ENCODE results near the gene HTN3.
"Not testable (repeated sequence)": the region's sequence is repeated elsewhere in the genome, so short reads cannot be mapped to it uniquely, and the experiment has no call there.

The HTN3 gene

DNA sequence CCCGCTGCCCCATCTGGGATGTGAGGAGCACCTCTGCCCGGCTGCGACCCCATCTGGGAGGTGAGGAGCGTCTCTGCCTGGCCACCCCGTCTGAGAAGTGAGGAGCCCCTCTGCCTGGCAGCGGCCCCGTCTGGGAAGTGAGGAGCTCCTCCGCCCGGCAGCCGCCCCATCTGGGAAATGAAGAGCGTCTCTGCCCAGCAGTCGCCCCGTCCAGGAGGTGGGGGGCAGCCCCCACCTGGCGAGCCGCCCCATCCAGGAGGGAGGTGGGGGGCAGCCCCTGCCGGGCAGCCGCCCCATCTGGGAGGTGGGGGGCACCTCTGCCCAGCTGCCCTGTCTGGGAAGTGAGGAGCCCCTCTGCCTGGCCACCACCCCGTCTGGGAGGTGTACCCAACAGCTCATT is 9.3 kb downstream of the HTN3 start:
- H3K9ac ChIP-seq (ENCODE audit: low read length); H3K27me3 ChIP-seq (ENCODE audit: control insufficient read depth, insufficient read depth, low read length); H3K4me3 ChIP-seq (ENCODE audit: low read length); H3K36me3 ChIP-seq (ENCODE audit: control insufficient read depth, insufficient read depth, low read length); H3K27ac ChIP-seq (ENCODE audit: low read depth, low read length); H3K4me1 ChIP-seq (ENCODE audit: control insufficient read depth, insufficient read depth, low read length): not testable (repeated sequence)

DNA sequence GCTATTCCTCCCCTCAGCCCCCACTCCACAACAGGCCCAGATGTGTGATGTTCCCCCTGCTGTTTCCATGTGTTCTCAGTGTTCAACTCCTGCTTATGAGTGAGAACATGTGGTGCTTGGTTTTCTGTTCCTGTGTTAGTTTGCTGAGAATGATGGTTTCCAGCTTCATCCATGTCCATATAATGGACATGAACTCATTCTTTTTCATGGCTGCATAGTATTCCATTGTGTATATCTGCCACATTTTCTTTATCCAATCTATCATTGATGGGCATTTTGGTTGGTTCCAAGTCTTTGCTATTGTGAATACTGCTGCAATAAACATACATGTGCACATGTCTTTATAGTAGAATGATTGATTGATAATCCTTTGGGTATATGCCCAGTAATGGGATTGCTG is 11.7 kb downstream of the HTN3 start:
- H3K27ac ChIP-seq (ENCODE audit: low read depth, low read length); H3K36me3 ChIP-seq (ENCODE audit: control insufficient read depth, insufficient read depth, low read length); H3K9ac ChIP-seq (ENCODE audit: low read length); H3K4me1 ChIP-seq (ENCODE audit: control insufficient read depth, insufficient read depth, low read length); H3K4me3 ChIP-seq (ENCODE audit: low read length); H3K27me3 ChIP-seq (ENCODE audit: control insufficient read depth, insufficient read depth, low read length): not testable (repeated sequence)

DNA sequence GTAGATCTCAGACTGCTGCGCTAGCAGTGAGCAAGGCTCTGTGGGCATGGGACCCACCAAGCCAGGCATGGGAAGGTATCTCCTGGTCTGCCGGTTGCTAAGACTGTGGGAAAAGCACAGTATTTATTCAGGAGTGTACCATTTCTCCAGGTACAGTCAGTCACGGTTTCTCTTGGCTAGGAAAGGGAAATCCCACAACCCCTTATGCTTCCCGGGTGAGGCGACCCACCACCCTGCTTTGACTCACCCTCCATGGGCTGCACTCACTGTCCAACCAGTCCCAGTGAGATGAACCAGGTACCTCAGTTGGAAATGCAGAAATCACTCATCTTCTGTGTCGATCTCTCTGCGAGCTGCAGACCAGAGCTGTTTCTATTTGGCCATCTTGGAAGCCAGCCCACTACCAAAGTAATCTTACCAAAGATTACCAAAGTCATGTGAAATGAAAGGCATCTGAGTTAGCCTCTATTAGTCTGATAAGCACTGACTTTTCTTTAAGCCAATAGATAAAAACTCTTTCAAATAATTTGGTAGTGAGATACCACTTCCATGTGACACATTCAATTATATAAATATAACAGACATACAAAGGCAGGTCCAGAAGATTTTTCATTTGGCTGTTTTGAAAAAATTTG is 13.5 kb downstream of the HTN3 start:
- Histone ChIP-seq H3K4me1 (ENCODE audit: control insufficient read depth, insufficient read depth, low read length) (no peaks in the 10 kb centered on the region), H3K4me3 (ENCODE audit: low read length) (no peak overlapping the region), H3K9ac (ENCODE audit: low read length) (no peak overlapping the region), H3K36me3 (ENCODE audit: control insufficient read depth, insufficient read depth, low read length) (no peaks in the 10 kb centered on the region), H3K27me3 (ENCODE audit: control insufficient read depth, insufficient read depth, low read length) (no peaks in the 10 kb centered on the region), H3K27ac (ENCODE audit: low read depth, low read length) (no peak overlapping the region)

DNA sequence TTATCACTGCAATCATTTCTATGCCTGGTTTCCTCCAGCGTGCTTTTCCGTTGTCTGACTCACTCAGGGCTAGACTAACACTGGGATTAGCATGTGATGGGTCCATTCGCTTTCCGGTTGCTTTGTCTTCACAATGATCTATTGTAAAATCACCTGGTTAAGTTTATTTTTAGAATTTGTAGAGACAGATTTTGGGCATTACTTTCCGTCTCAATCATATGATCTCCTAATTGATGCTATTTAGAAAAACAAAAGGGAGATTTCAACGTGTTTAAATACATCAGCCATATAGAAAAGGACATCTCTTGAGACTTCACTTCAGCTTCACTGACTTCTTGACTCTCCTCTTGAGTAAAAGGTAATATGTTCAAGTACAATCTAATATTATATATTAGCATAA is 21.9 kb downstream of the HTN3 start, which contains the start of gene HTN1:
Gene HTN1 (plus strand): TSS at position 301 of the 400 bp plus-strand sequence. CDS start 2,639 bp downstream, outside the sequence.
- H3K4me3 ChIP-seq (ENCODE audit: low read length); H3K4me1 ChIP-seq (ENCODE audit: control insufficient read depth, insufficient read depth, low read length); H3K27me3 ChIP-seq (ENCODE audit: control insufficient read depth, insufficient read depth, low read length); H3K9ac ChIP-seq (ENCODE audit: low read length); H3K36me3 ChIP-seq (ENCODE audit: control insufficient read depth, insufficient read depth, low read length); H3K27ac ChIP-seq (ENCODE audit: low read depth, low read length): not testable (repeated sequence)

DNA sequence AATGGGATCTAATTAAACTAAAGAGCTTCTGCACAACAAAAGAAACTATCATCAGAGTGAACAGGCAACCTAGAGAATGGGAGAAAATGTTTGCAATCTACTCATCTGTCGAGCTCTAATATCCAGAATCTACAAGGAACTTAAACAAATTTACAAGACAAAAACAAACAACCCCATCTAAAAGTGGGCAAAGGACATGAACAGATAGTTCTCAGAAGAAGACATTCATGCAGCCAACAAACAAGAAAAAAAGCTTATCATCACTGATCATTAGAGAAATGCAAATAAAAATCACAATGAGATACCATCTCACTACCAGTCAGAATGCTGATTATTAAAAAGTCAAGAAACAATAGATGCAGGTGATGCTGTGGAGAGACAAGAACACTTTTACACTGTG is 28.3 kb downstream of the HTN3 start:
- not testable (repeated sequence) for H3K27me3 ChIP-seq (ENCODE audit: control insufficient read depth, insufficient read depth, low read length); H3K4me3 ChIP-seq (ENCODE audit: low read length); H3K4me1 ChIP-seq (ENCODE audit: control insufficient read depth, insufficient read depth, low read length); H3K9ac ChIP-seq (ENCODE audit: low read length); H3K36me3 ChIP-seq (ENCODE audit: control insufficient read depth, insufficient read depth, low read length); H3K27ac ChIP-seq (ENCODE audit: low read depth, low read length)

DNA sequence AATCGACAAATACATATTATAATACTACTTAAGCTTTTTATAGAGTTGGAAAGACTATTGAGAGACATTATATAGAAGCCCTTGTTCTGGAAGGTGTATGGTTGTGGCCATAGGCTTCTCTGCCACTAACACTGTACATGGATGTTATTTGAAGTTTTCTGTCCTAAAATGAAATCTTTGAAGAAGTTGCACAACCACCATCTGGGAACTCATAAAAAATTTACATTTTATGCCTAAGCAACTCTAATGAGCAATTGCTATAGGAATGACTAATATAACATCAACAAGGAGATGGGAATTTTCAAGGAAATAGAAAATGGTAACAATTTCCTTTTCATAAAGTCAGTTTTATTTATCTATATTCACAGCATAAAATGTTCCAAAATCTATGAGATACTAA is 29.4 kb downstream of the HTN3 start:
- no peaks in the 10 kb centered on the region for H3K27me3 ChIP-seq (ENCODE audit: control insufficient read depth, insufficient read depth, low read length)
- no peak overlapping the region for H3K4me3 ChIP-seq (ENCODE audit: low read length)
- no peak overlapping the region for H3K9ac ChIP-seq (ENCODE audit: low read length)
- no peaks in the 10 kb centered on the region for H3K4me1 ChIP-seq (ENCODE audit: control insufficient read depth, insufficient read depth, low read length)
- no peaks in the 10 kb centered on the region for H3K36me3 ChIP-seq (ENCODE audit: control insufficient read depth, insufficient read depth, low read length)
- no peak overlapping the region for H3K27ac ChIP-seq (ENCODE audit: low read depth, low read length)

DNA sequence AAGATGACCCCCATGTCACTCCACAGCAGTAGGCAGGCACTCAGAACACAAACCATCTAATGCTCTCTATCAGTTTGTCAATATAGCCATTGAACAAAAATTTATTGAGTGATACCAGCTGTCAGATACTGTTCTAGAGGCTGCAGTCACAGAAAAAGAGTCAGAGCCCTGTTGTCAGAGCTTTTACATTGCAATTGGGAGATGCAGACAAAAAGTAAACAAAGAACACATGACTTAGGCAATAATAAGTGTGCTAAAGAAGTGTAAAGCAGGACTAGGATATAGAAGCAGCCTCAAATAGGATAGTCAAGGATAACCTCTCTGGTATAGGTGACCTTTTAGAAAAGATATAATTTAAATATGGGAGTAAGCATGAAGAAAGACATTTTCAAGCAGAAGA is 30.9 kb downstream of the HTN3 start:
- H3K9ac ChIP-seq (ENCODE audit: low read length), result no peak overlapping the region
- H3K4me3 ChIP-seq (ENCODE audit: low read length), result no peak overlapping the region
- no peaks in the 10 kb centered on the region for H3K27me3 ChIP-seq (ENCODE audit: control insufficient read depth, insufficient read depth, low read length)
- no peaks in the 10 kb centered on the region for H3K36me3 ChIP-seq (ENCODE audit: control insufficient read depth, insufficient read depth, low read length)
- H3K4me1 ChIP-seq (ENCODE audit: control insufficient read depth, insufficient read depth, low read length), result no peaks in the 10 kb centered on the region
- H3K27ac ChIP-seq (ENCODE audit: low read depth, low read length), result no peak overlapping the region

DNA sequence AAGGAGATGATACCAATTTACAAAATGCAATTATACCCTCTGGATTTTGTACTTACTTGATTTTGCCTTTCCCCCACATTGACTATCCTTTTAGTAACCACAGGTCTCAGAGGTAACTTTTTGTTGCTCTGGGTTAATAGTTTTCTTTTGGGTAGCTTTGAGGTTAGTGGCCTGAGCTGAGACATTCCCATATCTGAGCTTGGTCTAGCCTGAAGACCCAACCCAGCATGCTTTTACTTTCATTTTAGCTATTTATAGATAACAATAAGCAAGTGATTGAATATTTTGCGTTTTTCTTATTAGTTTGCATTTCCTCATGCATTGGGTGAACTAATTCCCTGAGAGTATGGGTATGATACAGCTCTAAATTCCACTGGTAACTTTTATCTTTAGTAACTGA is 33.7 kb downstream of the HTN3 start:
- no peaks in the 10 kb centered on the region for H3K36me3 ChIP-seq (ENCODE audit: control insufficient read depth, insufficient read depth, low read length)
- no peaks in the 10 kb centered on the region for H3K27me3 ChIP-seq (ENCODE audit: control insufficient read depth, insufficient read depth, low read length)
- H3K9ac ChIP-seq (ENCODE audit: low read length), result no peak overlapping the region
- H3K27ac ChIP-seq (ENCODE audit: low read depth, low read length), result no peak overlapping the region
- H3K4me3 ChIP-seq (ENCODE audit: low read length), result no peak overlapping the region
- H3K4me1 ChIP-seq (ENCODE audit: control insufficient read depth, insufficient read depth, low read length), result no peaks in the 10 kb centered on the region

DNA sequence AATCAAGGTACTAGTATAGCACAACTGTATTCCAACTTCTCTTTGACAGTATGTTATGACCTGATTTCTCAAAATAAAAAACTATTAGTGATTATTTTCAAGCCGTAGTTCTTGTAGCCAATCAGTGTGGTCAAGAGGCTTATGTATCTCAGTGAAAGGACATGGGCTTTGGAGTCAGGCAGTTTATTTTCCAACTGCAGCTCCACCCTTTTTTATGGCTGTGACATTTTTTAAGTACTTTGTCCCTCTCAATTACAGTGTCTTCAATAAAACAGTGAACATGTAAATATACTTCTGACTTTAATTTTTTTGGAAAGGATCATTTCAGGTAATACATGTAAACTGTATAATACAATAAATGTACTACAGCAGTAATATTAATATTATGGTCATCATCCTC is 51.9 kb downstream of the HTN3 start:
- Histone ChIP-seq H3K9ac (ENCODE audit: low read length) (no peak overlapping the region), H3K4me3 (ENCODE audit: low read length) (no peak overlapping the region), H3K27me3 (ENCODE audit: control insufficient read depth, insufficient read depth, low read length) (no peaks in the 10 kb centered on the region), H3K4me1 (ENCODE audit: control insufficient read depth, insufficient read depth, low read length) (no peaks in the 10 kb centered on the region), H3K27ac (ENCODE audit: low read depth, low read length) (no peak overlapping the region), H3K36me3 (ENCODE audit: control insufficient read depth, insufficient read depth, low read length) (no peaks in the 10 kb centered on the region)

All from rectal smooth muscle tissue (tissue), 1 donor.